ENCODE results near the gene ZNF337.

GRCh38 chr20:25629816-25630499, 66.7 kb downstream of the ZNF337 start:
- no peak for TF ChIP-seq USF1 (IDR thresholded peaks at IDR 0.05)
- TF ChIP-seq FOXM1 (IDR thresholded peaks at IDR 0.05; ENCODE audit: borderline replicate concordance, low read depth): no peak
- no peak for TF ChIP-seq CEBPB (IDR thresholded peaks at IDR 0.05)
- TF ChIP-seq MAX (IDR thresholded peaks at IDR 0.05): no peak
